NCI-H526 treated with DMSO at 0.1 percent for 48 hours (cell line): ENCODE measurements around the gene GGACT.

ENCODE experiments used
- DNase-seq: peaks from one replicate; lab custom pipeline; 2025; lab: John Stamatoyannopoulos, UW

GGACT gene

GRCh38 chr13:100547791-100548201, 40.8 kb downstream of the GGACT start:
- no peak for DNase-seq

- DNase-seq, result no peak
Observed at GRCh38 chr13:100546713-100547405, 41.7 kb downstream of the GGACT start.

- DNase-seq, result no peak
Observed at GRCh38 chr13:100545684-100546061, 42.9 kb downstream of the GGACT start.

- DNase-seq, result no peak
Observed at GRCh38 chr13:100544866-100545683, 43.5 kb downstream of the GGACT start.

- no peak for DNase-seq
Observed at GRCh38 chr13:100543872-100544602, 44.6 kb downstream of the GGACT start.

- peak; percentile 63 for DNase-seq
Observed at GRCh38 chr13:100542826-100543156, 45.8 kb downstream of the GGACT start.

- no peak for DNase-seq
Observed at GRCh38 chr13:100541897-100542825, 46.4 kb downstream of the GGACT start.

- no peak for DNase-seq
Observed at GRCh38 chr13:100540621-100541020, 48.0 kb downstream of the GGACT start.

- DNase-seq, result no peak
Observed at GRCh38 chr13:100537951-100538462, 50.6 kb downstream of the GGACT start.

GRCh38 chr13:100537486-100537885, 51.1 kb downstream of the GGACT start:
- DNase-seq, result no peak

- DNase-seq, result no peak
Observed at GRCh38 chr13:100536643-100537180, 51.9 kb downstream of the GGACT start.

- no peak for DNase-seq
Observed at GRCh38 chr13:100535426-100536135, 53.0 kb downstream of the GGACT start.

- no peak for DNase-seq
Observed at GRCh38 chr13:100534911-100535310, 53.7 kb downstream of the GGACT start.

- DNase-seq, result no peak
Observed at GRCh38 chr13:100534147-100534843, 54.3 kb downstream of the GGACT start.

- DNase-seq, result no peak
Observed at GRCh38 chr13:100533588-100534041, 55.0 kb downstream of the GGACT start.

GRCh38 chr13:100532836-100533435, 55.7 kb downstream of the GGACT start:
- DNase-seq, result no peak

- DNase-seq, result no peak
Observed at GRCh38 chr13:100532090-100532766, 56.4 kb downstream of the GGACT start.

GRCh38 chr13:100530671-100531213, 57.8 kb downstream of the GGACT start:
- DNase-seq, result no peak
